GM11168 (cell line): ENCODE measurements around the gene SCN10A.

Source experiments
- in situ Hi-C: fragments of 300-500 bp; cut with MboI; formaldehyde crosslinking; loops from one replicate; pipeline ENCODE4 v1.12.0; 2022; ENCODE audit warnings: low sequenced_read_pairs; ENCODE audit not compliant: unreplicated experiment

SCN10A gene

GRCh38 chr3:38658841-38659240 lies 157.2 kb downstream of the SCN10A start:
- in situ Hi-C loops, result no loop called here

GRCh38 chr3:38657369-38657768 lies 158.6 kb downstream of the SCN10A start:
- in situ Hi-C loops, result no loop called here

- in situ Hi-C loops, result no loop called here
These were observed 160.2 kb downstream of the SCN10A start for GRCh38 chr3:38655708-38656300.

GRCh38 chr3:38653685-38654537 lies 162.1 kb downstream of the SCN10A start:
- in situ Hi-C loops, result no loop called here

- in situ Hi-C loops, result no loop called here
These were observed 163.1 kb downstream of the SCN10A start for GRCh38 chr3:38652934-38653333.

- in situ Hi-C loops, result no loop called here
These were observed 164.7 kb downstream of the SCN10A start for GRCh38 chr3:38651153-38651789.

- in situ Hi-C loops, result no loop called here
These were observed 165.6 kb downstream of the SCN10A start for GRCh38 chr3:38650248-38650951.

- in situ Hi-C loops, result loop anchor here (10.0 kb wide), 1 partner anchor 125 kb away; no protein-coding TSS in a partner anchor
These were observed 166.3 kb downstream of the SCN10A start, which contains the start of gene SCN5A for GRCh38 chr3:38649500-38650247. Gene SCN5A (minus strand): TSS chr3:38649687. CDS start chr3:38633307, 16,380 bp downstream.

GRCh38 chr3:38648659-38649499 lies 167.1 kb downstream of the SCN10A start:
- in situ Hi-C loops, result loop anchor here (10.0 kb wide), 1 partner anchor 124 kb away; no protein-coding TSS in a partner anchor

- in situ Hi-C loops, result loop anchor here (10.0 kb wide), 1 partner anchor 123 kb away; no protein-coding TSS in a partner anchor
These were observed 167.9 kb downstream of the SCN10A start for GRCh38 chr3:38648024-38648658.

GRCh38 chr3:38647217-38647970 lies 168.6 kb downstream of the SCN10A start:
- in situ Hi-C loops, result loop anchor here (10.0 kb wide), 1 partner anchor 123 kb away; no protein-coding TSS in a partner anchor
